ENCODE data around the gene NCS1. TPM values are rescaled to one million over a fixed set of nuclear protein-coding genes. Genes with fewer than 3 reads are reported as not detected.

Gene NCS1
- total RNA-seq, 1 donor from 2014 or later, result 126 TPM

DNA sequence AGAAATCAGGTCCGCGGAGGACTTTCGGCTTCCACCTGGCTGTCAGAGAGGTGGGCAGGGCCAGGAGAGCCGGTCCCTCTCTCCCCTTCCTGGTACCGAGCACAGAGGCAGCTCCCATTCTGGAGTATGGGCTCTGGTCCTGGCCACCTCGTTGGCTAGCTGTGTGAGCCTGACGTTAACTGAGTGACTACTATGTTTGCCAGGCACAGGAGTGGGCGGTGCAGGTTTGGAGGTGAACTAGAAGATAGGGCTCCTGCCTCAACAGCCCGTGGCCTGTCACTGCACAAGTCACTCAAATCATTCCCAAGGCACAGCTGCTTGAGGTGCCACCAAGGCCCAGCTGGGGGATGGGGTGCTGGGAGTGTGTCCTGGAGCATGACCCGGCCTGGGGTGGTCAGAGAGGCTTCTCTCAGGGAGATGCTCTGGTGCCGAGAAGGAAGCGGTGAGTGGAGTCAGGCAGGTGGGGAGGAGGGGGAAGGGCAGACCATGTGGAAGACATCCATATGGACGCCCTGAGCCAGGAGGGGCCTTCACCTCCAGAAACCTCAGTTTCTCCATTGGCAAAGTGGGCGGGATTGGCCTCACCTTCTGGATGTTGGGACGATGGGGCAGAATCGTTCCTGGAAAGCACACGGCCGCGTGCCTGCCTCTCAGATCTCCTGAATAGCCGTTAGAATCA lies 39.5 kb downstream of the NCS1 start:
- peaks cover 28% of the 10 kb centered on the region for H3K4me1 Mint-ChIP-seq (ENCODE audit: low read depth, unreplicated experiment)
- DNase-seq (ENCODE audit: low read depth) (no peak), FAIRE-seq (no peak)
- no peak overlapping the region for H3K4me3 Mint-ChIP-seq (ENCODE audit: unreplicated experiment)
- no peaks in the 10 kb centered on the region for H3K9me3 ChIP-seq (ENCODE audit: insufficient read depth, low read depth, low read length)
- no peak overlapping the region for H3K27ac ChIP-seq (ENCODE audit: low read depth, low read length)
- H3K27me3 Mint-ChIP-seq (ENCODE audit: low read depth, unreplicated experiment), result no peaks in the 10 kb centered on the region
- H3K9ac ChIP-seq (ENCODE audit: low read length), result no peak overlapping the region
- peaks cover 83% of the 10 kb centered on the region for H4K20me1 ChIP-seq (ENCODE audit: insufficient read depth, low read length)
- H3K27ac Mint-ChIP-seq (ENCODE audit: unreplicated experiment), result no peak overlapping the region
- no peak overlapping the region for H3K4me3 ChIP-seq (ENCODE audit: insufficient read depth, low read depth, low read length)
- peaks cover 15% of the 10 kb centered on the region for H3K36me3 Mint-ChIP-seq (ENCODE audit: low read depth, unreplicated experiment)
- H2AFZ ChIP-seq (ENCODE audit: low read depth, low read length), result no peak overlapping the region
- peaks cover 60% of the 10 kb centered on the region for H3K79me2 ChIP-seq (ENCODE audit: insufficient read depth, low read length)
- no peaks in the 10 kb centered on the region for H3K36me3 ChIP-seq (ENCODE audit: insufficient read depth, low read length)
- H3K9me3 Mint-ChIP-seq (ENCODE audit: unreplicated experiment), result no peaks in the 10 kb centered on the region
- H3K4me1 ChIP-seq (ENCODE audit: insufficient read depth, low read length), result peaks cover 15% of the 10 kb centered on the region
- no peak overlapping the region for H3K4me2 ChIP-seq (ENCODE audit: low read length)
- H3K27me3 ChIP-seq (ENCODE audit: insufficient read depth, low read length), result no peaks in the 10 kb centered on the region
- TF ChIP-seq, protein P1, sequence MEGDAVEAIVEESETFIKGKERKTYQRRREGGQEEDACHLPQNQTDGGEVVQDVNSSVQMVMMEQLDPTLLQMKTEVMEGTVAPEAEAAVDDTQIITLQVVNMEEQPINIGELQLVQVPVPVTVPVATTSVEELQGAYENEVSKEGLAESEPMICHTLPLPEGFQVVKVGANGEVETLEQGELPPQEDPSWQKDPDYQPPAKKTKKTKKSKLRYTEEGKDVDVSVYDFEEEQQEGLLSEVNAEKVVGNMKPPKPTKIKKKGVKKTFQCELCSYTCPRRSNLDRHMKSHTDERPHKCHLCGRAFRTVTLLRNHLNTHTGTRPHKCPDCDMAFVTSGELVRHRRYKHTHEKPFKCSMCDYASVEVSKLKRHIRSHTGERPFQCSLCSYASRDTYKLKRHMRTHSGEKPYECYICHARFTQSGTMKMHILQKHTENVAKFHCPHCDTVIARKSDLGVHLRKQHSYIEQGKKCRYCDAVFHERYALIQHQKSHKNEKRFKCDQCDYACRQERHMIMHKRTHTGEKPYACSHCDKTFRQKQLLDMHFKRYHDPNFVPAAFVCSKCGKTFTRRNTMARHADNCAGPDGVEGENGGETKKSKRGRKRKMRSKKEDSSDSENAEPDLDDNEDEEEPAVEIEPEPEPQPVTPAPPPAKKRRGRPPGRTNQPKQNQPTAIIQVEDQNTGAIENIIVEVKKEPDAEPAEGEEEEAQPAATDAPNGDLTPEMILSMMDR (IDR thresholded peaks at IDR 0.05; ENCODE audit: insufficient read depth, low read depth, low read length), result no peak
- TF ChIP-seq EZH2 (IDR thresholded peaks at IDR 0.05; ENCODE audit: insufficient read depth, low read length), result no peak

DNA sequence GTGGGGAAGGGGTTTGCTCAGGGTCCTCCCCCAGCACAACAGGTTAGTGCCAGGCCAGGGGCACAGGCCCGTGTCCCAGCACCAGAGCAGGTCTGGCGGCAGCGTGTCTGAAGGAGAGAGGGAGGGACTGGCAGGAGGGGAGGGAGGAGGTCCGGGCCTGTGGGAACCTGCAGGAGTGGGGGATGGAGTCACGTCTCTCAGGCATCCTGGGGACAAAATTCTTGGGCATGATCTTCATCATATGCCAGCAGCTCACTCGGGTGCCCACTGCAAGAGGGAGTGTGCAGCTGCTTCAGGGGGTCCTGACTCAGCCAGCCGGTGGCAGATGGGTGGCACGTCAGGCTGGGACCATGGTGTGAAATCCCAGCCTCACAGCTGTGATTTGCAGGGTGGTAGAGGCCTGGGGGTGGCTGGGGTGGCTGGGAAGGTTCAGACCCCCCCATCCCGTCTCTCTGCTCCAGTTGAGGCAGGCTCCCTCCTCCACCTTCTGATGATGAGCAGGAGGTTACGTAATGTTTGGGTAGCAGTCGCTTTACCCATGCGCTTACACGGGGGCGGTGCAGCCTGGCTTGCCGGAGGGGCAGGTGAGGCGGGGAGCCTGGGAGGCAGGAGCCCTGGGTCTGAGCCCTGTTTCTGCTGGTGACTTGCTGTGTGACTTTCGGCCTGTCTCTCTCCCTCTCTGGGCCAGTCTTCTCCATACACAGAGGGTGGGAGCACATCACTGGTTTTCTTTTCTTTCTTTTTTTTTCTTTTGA lies 40.5 kb downstream of the NCS1 start:
- no peak overlapping the region for H2AFZ ChIP-seq (ENCODE audit: low read depth, low read length)
- no peaks in the 10 kb centered on the region for H3K36me3 ChIP-seq (ENCODE audit: insufficient read depth, low read length)
- Mint-ChIP-seq H3K36me3 (ENCODE audit: low read depth, unreplicated experiment) (peaks cover 11% of the 10 kb centered on the region), H3K27ac (ENCODE audit: unreplicated experiment) (no peak overlapping the region), H3K4me1 (ENCODE audit: low read depth, unreplicated experiment) (peaks cover 28% of the 10 kb centered on the region), H3K9me3 (ENCODE audit: unreplicated experiment) (no peaks in the 10 kb centered on the region), H3K27me3 (ENCODE audit: low read depth, unreplicated experiment) (no peaks in the 10 kb centered on the region), H3K4me3 (ENCODE audit: unreplicated experiment) (no peak overlapping the region)
- no peak overlapping the region for H3K27ac ChIP-seq (ENCODE audit: low read depth, low read length)
- no peak overlapping the region for H3K4me2 ChIP-seq (ENCODE audit: low read length)
- FAIRE-seq (no peak), DNase-seq (ENCODE audit: low read depth) (no peak)
- no peak overlapping the region for H3K9ac ChIP-seq (ENCODE audit: low read length)
- H3K79me2 ChIP-seq (ENCODE audit: insufficient read depth, low read length), result peaks cover 66% of the 10 kb centered on the region
- no peak overlapping the region for H3K4me3 ChIP-seq (ENCODE audit: insufficient read depth, low read depth, low read length)
- H4K20me1 ChIP-seq (ENCODE audit: insufficient read depth, low read length), result peaks cover 84% of the 10 kb centered on the region
- TF ChIP-seq, protein P1 (IDR thresholded peaks at IDR 0.05; ENCODE audit: insufficient read depth, low read depth, low read length), result no peak
- no peak for TF ChIP-seq EZH2 (IDR thresholded peaks at IDR 0.05; ENCODE audit: insufficient read depth, low read length)
- no peaks in the 10 kb centered on the region for H3K9me3 ChIP-seq (ENCODE audit: insufficient read depth, low read depth, low read length)
- no peaks in the 10 kb centered on the region for H3K27me3 ChIP-seq (ENCODE audit: insufficient read depth, low read length)
- H3K4me1 ChIP-seq (ENCODE audit: insufficient read depth, low read length), result peaks cover 15% of the 10 kb centered on the region

Data from astrocyte (in vitro differentiated cells and primary cell).